ENCODE measurements around the gene ZBTB26.
A peak's percentile ranks its signal among the peaks of the same experiment; 100 is the strongest.
"Not testable (repeated sequence)": the region's sequence is repeated elsewhere in the genome, so short reads cannot be mapped to it uniquely, and the experiment has no call there.

Gene ZBTB26

DNA sequence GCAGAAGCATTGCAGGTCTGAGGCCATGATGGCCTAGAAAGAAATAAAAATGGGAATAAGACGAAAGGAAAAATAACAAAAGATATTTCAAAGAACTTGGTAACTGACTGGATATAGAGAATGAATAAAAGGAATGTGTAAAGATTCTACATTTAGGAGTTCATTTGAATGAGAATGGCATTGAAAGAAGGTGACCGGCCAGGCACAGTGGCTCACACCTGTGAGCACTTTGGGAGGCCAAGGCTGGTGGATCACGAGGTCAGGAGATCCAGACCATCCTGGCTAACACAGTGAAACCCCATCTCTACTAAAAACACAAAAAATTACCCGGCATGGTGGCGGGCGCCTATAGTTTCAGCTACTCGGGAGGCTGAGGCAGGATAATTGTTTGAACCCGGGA lies 8.6 kb downstream of the ZBTB26 start:
- DNase-seq: no peak

- DNase-seq: no peak
Observed at GRCh38 chr9:122918310-122918709, 13.0 kb downstream of the ZBTB26 start.

- DNase-seq: peak; percentile 89
Observed at GRCh38 chr9:122912964-122913673, 18.2 kb downstream of the ZBTB26 start, which contains the start of gene ZBTB6. TSS of gene ZBTB6 (minus strand) at chr9:122913323. CDS start at chr9:122912072, 1,251 bp downstream.

DNA sequence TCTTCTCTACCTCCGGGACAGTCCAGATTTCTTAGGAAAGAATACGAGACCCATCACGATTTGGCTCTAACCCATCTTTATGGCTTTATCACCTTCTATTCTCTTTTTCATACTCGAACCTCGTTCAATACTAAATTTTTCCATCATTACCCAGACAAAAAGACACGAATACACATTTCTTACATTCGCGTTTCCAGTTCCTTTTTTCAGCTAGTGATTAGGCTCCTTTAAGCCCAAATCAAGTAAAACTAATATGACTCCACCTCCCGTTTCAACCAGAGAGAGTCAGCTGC lies 18.7 kb downstream of the ZBTB26 start:
- no peak for DNase-seq

DNA sequence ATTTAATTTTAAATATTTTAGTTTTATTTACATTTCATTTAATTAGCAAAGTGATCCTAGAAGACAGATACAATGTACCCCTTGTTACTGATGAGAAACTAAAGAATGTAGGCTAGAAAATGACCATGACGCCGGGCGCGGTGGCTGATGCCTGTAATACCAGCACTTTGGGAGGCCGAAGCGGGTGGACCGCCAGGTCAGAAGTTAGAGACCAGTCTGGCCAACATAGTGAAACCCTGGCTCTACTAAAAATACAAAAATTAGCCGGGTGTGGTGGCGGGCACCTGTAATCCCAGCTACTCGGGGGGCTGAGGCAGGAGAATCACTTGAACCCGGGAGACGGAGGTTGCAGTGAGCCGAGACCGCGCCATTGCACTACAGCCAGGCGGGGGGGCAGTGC lies 25.2 kb downstream of the ZBTB26 start:
- not testable (repeated sequence) for DNase-seq

DNA sequence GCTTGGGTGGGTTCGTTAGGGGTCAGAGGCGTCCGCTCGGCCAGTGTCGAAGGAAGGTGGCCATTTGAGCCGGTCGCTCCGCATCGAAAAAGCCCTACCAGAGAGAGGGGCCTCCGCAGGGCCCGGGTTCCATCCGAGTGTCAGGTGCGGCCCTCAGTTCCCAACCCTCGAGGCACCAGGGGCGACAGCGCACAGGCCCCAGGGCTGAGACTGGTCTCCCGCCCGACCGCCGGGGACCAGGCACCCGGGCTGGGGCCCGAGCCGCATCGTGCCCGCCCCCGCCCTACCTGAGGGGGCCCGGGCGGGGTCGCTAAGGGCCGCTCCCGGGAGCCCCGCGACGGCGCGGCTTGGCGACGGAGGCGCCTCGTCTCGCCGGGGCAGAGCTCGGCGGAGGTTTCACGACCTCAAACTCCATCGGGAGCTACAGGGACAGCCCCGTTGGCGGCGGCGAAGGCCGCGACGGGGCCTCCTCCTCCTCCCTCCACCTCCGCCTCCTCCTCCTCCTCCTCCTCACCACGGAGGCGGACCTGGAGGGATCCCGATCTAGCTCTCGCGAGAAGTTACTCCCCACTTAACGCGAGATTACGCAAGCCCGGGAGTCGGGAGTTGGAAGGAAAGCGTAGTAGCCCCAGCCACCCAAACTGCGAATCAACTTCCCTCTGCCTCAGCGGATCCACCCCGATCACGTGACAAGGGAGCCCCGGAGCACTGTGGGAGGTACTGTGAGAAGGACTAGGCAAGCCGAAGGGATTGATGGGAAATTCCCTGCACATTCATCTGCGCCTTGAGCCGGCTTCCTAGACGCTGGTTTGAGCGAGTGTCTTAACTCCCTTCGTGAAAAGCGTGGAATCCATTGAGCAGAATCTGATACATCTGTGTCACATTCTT lies 26.2 kb downstream of the ZBTB26 start, which contains the start of gene RC3H2:
Gene RC3H2, minus strand, starts transcription at position 537 of the 888 bp plus-strand sequence. CDS start 7,850 bp downstream, outside the sequence.
- DNase-seq: peak; percentile 100

GRCh38 chr9:122904466-122904822 lies 26.9 kb downstream of the ZBTB26 start:
- peak; percentile 56 for DNase-seq

DNA sequence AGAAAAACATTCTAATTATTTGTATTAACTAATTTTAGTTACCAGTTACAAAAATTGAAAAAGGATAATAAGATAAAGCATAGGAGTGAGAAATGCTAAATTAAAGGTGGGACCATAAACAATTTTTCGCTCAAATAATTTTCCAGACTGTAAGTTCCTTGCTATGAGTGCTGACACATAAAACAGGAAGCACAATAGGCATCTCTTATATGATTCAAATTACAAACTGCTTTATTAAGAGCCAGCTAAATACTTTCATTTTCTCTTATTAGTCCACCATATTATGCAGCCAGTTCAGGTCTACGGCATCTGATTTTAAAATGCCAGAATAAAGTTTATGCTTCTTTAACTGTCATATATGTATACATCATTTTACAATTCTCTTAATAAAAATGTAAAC lies 30.5 kb downstream of the ZBTB26 start:
- DNase-seq: peak; percentile 29

GRCh38 chr9:122897969-122898368 lies 33.3 kb downstream of the ZBTB26 start:
- peak; percentile 9 for DNase-seq

DNA sequence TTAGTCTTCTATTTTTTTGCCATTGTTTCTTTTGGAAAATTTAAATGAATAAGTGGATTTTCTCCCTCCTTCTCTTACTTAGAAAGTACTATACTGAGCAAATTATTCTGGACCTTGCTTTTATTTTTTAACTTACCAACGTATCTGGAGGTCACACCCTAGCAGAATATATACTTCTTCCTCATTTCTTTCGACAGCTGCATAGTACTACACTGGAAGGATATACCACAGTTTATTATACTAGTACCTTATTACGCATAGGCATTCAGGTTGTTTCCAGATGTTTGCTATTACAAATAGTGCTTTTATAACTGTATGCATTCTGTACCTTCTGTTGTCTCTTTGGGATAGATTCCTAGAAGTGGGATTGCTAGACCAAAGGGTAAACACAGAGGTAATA lies 42.8 kb downstream of the ZBTB26 start:
- no peak for DNase-seq

DNA sequence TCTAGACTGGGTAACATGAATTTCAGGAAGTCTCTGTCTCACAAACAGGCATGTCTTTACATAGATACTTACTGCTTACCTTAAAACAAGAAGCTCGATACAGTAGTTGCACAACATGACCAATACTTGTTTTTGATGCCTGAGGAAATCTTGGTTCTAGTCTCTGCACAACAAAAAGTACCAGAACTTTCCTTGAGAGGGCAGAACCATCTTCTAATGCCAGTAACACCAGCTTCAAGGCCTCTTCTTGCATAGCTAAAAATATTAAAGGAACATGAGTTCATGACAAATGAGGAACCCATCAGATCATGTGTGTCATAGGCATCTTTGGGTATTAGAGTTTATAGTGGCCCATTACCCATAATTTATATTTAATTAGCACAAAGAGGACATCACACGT lies 48.2 kb downstream of the ZBTB26 start:
- no peak for DNase-seq

GRCh38 chr9:122879443-122879842 lies 51.9 kb downstream of the ZBTB26 start:
- DNase-seq: no peak

GRCh38 chr9:122875523-122875922 lies 55.8 kb downstream of the ZBTB26 start:
- DNase-seq: no peak

- DNase-seq: not testable (repeated sequence)
Observed at GRCh38 chr9:122867276-122867675, 64.0 kb downstream of the ZBTB26 start.

DNA sequence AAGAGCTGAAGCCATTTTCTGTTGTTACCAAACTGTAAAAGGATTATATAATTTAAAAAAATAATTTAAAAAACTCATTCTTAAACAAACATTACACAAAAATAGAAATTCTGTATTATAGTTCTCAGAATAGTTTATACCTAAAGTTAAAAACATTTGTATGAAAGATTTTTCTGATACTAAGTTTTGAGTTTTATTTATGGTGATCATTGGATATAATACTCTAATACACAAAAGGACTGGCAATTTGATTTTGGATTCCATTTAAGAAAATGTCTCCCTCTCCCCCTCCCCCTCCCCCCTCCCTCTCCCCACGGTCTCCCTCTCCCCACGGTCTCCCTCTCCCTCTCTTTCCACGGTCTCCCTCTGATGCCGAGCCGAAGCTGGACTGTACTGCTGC lies 65.2 kb downstream of the ZBTB26 start:
- DNase-seq: no peak
